Peyer's patch (tissue), 4 donors: ENCODE results near the gene CCL18.

ENCODE experiments used
- POLR2A ChIP-seq, 2 donors: fragments of 450-650 bp; IDR thresholded peaks; one replicate each; pipeline ENCODE4 v1.5.1; 2017; ENCODE audit warnings: antibody characterized with exemption in 2 of 2, mild to moderate bottlenecking in 2 of 2, moderate library complexity in 2 of 2
- TF ChIP-seq, protein P1 (sequence below), 6 experiments: fragments of 450-650 bp in 4 of 6; fragments of 200-600 bp in 2 of 6; sonication (generic) in 1 of 6; IDR thresholded peaks; one replicate each; pipeline ENCODE4 v1.5.1; 2017 to 2019; ENCODE audit warnings: antibody characterized with exemption in 6 of 6, mild to moderate bottlenecking in 3 of 6, moderate library complexity in 1 of 6

DNA sequence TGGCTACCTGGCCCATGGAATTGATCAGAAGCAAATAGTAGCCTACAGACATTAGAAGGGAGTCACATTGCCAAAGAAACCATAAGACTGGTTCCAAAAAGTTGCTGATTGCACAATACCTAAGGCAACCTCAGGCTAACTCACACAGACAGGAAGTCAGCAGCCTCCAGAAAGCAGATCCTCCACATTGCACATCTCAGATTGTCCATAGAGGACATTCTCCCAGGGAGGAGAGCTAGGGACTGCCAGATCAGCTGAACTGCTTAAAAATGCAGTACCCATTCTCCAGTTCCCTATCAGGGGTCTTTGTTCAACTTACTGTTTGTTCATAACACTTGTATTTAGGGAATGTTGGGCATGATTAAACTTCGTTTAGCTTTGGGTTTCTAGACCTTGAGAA is 21.7 kb downstream of the CCL18 start:
- TF ChIP-seq, protein P1, sequence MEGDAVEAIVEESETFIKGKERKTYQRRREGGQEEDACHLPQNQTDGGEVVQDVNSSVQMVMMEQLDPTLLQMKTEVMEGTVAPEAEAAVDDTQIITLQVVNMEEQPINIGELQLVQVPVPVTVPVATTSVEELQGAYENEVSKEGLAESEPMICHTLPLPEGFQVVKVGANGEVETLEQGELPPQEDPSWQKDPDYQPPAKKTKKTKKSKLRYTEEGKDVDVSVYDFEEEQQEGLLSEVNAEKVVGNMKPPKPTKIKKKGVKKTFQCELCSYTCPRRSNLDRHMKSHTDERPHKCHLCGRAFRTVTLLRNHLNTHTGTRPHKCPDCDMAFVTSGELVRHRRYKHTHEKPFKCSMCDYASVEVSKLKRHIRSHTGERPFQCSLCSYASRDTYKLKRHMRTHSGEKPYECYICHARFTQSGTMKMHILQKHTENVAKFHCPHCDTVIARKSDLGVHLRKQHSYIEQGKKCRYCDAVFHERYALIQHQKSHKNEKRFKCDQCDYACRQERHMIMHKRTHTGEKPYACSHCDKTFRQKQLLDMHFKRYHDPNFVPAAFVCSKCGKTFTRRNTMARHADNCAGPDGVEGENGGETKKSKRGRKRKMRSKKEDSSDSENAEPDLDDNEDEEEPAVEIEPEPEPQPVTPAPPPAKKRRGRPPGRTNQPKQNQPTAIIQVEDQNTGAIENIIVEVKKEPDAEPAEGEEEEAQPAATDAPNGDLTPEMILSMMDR (IDR thresholded peaks at IDR 0.05), result no peak
- TF ChIP-seq POLR2A (IDR thresholded peaks at IDR 0.05), result no peak
